Neural progenitor cell (in vitro differentiated cells): ENCODE data around the gene DAPK2.

Experiments used
- EZH2 ChIP-seq: fragments of 200-600 bp; sonication (generic); IDR thresholded peaks from 2 replicates; pipeline ENCODE4 v1.6.1; 2017; ENCODE audit warnings: antibody characterized with exemption, mild to moderate bottlenecking, moderate library complexity
- EZH2phosphoT487 ChIP-seq: fragments of 200-600 bp; sonication (generic); IDR thresholded peaks from 2 replicates; pipeline ENCODE4 v1.6.1; 2017; ENCODE audit warnings: antibody characterized with exemption
- TF ChIP-seq, protein P1 (sequence below): fragments of 200-600 bp; sonication (generic); IDR thresholded peaks from 2 replicates; pipeline ENCODE4 v1.5.1; 2017; ENCODE audit warnings: antibody characterized with exemption, mild to moderate bottlenecking

DNA sequence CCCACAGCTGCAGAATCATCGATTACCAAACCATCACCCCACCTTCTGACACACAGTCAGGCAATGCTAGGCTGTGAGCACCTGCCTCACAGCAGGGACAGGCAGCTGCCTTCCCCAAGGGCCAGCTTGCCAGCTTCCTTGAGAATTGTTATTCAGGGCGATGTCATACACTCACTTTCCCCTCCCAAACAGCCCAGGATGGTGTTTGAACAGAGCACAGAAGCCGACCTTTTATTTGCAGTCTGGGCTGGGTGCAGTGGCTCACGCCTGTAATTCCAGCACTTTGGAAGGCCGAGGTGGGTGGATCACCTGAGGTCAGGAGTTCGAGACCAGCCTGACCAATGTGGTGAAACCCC is 128.0 kb downstream of the DAPK2 start:
- no peak for TF ChIP-seq EZH2
- TF ChIP-seq, protein P1, sequence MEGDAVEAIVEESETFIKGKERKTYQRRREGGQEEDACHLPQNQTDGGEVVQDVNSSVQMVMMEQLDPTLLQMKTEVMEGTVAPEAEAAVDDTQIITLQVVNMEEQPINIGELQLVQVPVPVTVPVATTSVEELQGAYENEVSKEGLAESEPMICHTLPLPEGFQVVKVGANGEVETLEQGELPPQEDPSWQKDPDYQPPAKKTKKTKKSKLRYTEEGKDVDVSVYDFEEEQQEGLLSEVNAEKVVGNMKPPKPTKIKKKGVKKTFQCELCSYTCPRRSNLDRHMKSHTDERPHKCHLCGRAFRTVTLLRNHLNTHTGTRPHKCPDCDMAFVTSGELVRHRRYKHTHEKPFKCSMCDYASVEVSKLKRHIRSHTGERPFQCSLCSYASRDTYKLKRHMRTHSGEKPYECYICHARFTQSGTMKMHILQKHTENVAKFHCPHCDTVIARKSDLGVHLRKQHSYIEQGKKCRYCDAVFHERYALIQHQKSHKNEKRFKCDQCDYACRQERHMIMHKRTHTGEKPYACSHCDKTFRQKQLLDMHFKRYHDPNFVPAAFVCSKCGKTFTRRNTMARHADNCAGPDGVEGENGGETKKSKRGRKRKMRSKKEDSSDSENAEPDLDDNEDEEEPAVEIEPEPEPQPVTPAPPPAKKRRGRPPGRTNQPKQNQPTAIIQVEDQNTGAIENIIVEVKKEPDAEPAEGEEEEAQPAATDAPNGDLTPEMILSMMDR = no peak
- no peak for TF ChIP-seq EZH2phosphoT487
